ENCODE data around the gene MPO.

GRCh38 chr17:58313815-58314705 is 33.3 kb upstream of the MPO start:
- TF ChIP-seq ATF3 (IDR thresholded peaks at IDR 0.05), result no peak
- TF ChIP-seq, protein P1, sequence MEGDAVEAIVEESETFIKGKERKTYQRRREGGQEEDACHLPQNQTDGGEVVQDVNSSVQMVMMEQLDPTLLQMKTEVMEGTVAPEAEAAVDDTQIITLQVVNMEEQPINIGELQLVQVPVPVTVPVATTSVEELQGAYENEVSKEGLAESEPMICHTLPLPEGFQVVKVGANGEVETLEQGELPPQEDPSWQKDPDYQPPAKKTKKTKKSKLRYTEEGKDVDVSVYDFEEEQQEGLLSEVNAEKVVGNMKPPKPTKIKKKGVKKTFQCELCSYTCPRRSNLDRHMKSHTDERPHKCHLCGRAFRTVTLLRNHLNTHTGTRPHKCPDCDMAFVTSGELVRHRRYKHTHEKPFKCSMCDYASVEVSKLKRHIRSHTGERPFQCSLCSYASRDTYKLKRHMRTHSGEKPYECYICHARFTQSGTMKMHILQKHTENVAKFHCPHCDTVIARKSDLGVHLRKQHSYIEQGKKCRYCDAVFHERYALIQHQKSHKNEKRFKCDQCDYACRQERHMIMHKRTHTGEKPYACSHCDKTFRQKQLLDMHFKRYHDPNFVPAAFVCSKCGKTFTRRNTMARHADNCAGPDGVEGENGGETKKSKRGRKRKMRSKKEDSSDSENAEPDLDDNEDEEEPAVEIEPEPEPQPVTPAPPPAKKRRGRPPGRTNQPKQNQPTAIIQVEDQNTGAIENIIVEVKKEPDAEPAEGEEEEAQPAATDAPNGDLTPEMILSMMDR (IDR thresholded peaks at IDR 0.05; ENCODE audit: low read depth, low read length, missing input control), result no peak
- TF ChIP-seq, protein P2, sequence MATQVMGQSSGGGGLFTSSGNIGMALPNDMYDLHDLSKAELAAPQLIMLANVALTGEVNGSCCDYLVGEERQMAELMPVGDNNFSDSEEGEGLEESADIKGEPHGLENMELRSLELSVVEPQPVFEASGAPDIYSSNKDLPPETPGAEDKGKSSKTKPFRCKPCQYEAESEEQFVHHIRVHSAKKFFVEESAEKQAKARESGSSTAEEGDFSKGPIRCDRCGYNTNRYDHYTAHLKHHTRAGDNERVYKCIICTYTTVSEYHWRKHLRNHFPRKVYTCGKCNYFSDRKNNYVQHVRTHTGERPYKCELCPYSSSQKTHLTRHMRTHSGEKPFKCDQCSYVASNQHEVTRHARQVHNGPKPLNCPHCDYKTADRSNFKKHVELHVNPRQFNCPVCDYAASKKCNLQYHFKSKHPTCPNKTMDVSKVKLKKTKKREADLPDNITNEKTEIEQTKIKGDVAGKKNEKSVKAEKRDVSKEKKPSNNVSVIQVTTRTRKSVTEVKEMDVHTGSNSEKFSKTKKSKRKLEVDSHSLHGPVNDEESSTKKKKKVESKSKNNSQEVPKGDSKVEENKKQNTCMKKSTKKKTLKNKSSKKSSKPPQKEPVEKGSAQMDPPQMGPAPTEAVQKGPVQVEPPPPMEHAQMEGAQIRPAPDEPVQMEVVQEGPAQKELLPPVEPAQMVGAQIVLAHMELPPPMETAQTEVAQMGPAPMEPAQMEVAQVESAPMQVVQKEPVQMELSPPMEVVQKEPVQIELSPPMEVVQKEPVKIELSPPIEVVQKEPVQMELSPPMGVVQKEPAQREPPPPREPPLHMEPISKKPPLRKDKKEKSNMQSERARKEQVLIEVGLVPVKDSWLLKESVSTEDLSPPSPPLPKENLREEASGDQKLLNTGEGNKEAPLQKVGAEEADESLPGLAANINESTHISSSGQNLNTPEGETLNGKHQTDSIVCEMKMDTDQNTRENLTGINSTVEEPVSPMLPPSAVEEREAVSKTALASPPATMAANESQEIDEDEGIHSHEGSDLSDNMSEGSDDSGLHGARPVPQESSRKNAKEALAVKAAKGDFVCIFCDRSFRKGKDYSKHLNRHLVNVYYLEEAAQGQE (IDR thresholded peaks at IDR 0.05), result no peak
- TF ChIP-seq JUND (IDR thresholded peaks at IDR 0.05), result no peak
- no peak for TF ChIP-seq RXRA (IDR thresholded peaks at IDR 0.05)

Data from liver (tissue), 3 donors.